ENCODE results near the gene PANK2.
"Not testable (repeated sequence)": the region's sequence is repeated elsewhere in the genome, so short reads cannot be mapped to it uniquely, and the experiment has no call there.

The PANK2 gene

DNA sequence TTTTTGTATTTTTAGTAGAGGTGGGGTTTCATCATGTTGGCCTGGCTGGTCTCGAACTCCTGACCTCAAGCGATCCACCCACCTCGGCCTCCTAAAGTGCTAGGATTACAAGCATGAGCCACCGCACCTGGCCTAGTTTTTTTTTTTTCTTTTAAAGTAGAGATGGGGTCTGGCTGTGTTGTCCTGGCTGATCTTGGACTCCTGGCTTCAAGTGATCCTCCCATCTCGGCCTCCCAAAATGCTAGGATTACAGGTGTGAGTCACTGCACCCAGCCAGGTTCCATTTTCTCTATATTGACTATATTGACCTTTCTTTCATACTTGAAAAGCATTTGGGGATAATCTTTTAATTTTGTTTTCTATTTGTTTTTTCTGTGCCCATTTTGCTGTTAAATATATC, 13.3 kb downstream of the PANK2 start:
- H3K27ac ChIP-seq: no peak overlapping the region; the same call in 1 of the 2 replicates
- TF ChIP-seq, protein P1, sequence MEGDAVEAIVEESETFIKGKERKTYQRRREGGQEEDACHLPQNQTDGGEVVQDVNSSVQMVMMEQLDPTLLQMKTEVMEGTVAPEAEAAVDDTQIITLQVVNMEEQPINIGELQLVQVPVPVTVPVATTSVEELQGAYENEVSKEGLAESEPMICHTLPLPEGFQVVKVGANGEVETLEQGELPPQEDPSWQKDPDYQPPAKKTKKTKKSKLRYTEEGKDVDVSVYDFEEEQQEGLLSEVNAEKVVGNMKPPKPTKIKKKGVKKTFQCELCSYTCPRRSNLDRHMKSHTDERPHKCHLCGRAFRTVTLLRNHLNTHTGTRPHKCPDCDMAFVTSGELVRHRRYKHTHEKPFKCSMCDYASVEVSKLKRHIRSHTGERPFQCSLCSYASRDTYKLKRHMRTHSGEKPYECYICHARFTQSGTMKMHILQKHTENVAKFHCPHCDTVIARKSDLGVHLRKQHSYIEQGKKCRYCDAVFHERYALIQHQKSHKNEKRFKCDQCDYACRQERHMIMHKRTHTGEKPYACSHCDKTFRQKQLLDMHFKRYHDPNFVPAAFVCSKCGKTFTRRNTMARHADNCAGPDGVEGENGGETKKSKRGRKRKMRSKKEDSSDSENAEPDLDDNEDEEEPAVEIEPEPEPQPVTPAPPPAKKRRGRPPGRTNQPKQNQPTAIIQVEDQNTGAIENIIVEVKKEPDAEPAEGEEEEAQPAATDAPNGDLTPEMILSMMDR (conservative IDR thresholded peaks at IDR 0.05): no peak
- TF ChIP-seq ZFX (IDR thresholded peaks at IDR 0.05): no peak

DNA sequence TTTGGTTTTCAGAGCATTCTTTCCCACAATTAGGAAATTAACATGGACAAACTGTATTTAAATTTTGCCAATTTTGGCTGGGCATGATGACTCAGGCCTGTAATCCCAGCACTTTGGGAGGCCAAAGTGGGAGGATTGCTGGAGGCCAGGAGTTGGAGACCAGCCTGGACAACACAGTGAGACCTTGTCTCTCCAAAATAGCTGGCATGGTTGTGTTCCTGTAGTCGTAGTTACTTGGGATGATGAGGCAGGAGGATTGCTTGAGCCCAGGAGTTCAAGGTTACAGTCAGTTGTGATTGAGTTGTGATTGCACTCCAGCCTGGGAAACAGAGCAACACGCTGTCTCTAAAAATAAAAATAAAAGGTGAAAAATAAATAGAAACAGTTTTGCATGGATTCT, 15.0 kb downstream of the PANK2 start:
- TF ChIP-seq, protein P1 (conservative IDR thresholded peaks at IDR 0.05): no peak
- no peak for TF ChIP-seq ZFX (IDR thresholded peaks at IDR 0.05)
- no peak overlapping the region for H3K27ac ChIP-seq

DNA sequence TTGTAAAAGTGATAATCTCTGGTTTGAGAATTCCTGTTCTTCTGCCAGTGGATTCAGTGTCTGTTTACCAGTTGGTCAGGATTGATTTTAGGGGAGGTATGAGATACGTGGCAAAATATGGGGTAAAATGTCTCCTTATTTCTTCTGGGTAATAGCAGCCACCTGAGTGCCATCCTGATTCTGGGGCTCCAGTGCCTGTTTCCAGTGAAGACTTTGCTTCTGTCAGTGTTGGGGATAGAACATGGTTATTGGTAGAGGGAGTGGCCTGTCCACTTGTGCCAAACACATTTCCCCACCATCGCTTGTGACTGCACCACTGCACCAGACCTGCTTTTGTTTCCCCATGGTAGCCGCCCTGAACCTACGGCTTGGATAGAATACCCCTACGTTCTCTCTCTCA, 15.7 kb downstream of the PANK2 start:
- H3K27ac ChIP-seq: no peak overlapping the region

DNA sequence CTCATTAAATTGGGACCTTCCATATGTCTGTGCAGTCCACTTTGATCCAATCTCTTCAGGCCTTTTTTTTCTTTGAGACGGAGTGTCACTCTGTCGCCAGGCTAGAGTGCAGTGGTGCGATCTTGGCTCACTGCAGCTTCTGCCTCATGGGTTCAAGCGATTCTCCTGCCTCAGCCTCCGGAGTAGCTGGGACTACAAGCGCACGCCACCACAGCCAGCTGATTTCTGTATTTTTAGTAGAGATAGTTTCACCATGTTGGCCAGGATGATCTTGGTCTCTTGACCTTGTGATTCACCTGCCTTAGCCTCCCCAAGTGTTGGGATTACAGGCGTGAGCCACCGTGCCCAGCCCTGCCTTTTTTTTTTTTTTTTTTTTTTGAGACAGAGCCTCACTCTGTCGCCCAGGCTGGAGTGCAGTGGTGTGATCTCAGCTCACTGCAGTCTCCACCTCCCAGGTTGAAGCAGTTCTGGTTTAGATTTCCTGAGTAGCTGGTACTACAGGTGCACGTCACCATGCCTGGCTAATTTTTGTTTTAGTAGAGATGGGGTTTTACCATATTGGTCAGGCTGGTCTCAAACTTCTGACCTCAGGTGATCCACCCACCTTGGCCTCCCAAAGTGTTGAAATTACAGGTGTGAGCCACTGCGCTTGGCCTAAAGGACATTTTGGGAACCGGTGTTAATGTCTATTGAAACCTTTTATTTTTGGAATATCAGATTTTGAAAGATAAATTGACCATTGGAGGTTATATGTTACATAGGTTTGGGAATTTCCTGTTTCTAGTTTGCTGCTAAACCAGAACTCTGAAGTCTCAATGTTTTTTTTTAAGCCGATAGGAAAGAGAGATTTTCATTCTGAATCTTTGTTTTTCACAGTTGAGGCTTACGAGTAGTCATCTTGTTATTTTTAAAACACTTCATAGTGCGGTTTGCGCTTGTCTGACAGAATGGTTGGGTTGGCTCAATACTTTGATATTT, 17.8 kb downstream of the PANK2 start:
- H3K27ac ChIP-seq: not testable (repeated sequence)

More for the DNA sequence above, 15.7 kb downstream of the PANK2 start:
- TF ChIP-seq, protein P1 (conservative IDR thresholded peaks at IDR 0.05): no peak

DNA sequence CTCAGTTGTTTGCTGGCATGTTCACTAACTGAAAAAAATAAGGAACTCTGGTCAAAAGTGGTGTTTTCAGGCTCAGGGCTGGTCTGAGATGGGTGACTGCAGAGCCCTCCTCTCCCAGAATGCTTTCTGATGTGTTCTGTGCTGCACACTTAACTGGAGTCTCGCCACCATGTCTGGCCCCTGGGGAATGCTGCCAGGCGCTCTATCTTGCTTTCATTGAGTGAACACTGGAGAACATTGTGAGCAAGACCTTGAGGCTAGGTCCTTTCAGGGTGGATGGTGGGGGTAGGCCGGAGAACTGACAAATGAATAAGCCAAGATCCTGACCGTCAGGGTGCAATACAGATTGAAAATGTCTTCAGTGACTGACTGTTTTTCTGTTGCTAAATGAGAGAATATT, 19.5 kb downstream of the PANK2 start:
- TF ChIP-seq ZFX (IDR thresholded peaks at IDR 0.05): no peak
- TF ChIP-seq, protein P1 (conservative IDR thresholded peaks at IDR 0.05): no peak
- no peak overlapping the region for H3K27ac ChIP-seq

DNA sequence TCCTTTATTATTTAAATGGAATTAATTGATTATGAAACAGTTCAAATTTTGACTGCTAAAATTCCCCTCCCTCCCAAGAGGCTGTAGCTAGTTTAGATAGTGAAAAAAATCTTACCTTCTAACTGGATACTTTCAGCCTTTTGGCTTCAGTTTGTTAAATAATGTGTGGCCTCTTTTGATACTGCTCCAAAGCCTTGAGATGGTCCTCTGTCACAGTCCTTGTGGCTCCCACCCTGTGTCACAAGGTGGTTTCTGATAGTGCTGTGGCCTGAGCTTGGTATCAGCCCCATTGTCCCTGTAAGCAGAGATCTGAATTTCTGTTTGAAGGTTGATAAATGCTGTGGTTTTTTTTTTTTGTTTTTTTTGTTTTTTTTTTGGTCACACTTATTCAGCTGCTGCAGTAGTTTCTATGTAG, 20.8 kb downstream of the PANK2 start:
- no peak overlapping the region for H3K27ac ChIP-seq
- no peak for TF ChIP-seq ZFX (IDR thresholded peaks at IDR 0.05)
- TF ChIP-seq, protein P1 (conservative IDR thresholded peaks at IDR 0.05): no peak

DNA sequence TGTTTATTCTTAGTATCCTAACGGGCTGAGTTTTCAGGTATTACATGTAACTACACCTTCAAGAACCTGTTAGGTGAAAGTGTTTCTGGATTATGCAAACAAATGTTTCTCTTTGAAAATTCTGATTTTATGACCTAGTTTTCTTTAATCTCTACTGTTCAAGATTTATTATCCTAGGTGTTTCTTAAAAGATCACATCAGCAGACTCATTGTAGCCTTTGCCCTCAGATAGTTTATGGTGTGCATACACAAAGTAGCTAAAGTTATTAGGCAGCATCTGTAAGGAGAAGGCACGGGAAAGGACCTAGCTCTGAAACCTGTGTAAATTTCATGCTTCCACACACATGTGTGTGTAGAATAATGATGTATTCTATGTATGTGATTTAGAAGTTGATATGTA, 21.7 kb downstream of the PANK2 start:
- H3K27ac ChIP-seq: no peak overlapping the region
- no peak for TF ChIP-seq ZFX (IDR thresholded peaks at IDR 0.05)
- TF ChIP-seq, protein P1 (conservative IDR thresholded peaks at IDR 0.05): no peak

DNA sequence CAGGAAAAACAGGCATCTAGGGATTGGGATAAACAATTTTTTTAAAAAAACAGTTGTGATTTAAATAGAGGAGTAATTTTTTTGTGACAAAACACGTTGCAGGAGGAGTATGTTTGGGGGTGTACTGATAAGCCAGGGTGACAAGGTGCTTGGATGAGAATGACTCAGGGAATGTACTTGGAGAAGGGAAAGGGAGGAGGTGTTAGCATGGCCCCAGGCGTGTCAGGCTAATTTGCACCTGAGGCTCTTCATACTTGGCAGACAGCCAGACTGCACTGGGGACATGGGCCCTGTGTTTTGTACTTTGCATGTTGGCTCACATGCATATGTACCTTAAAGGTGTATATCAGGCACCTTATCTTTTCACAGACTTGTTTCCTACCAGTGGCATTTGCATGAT, 22.8 kb downstream of the PANK2 start:
- H3K27ac ChIP-seq: no peak overlapping the region
- TF ChIP-seq ZFX (IDR thresholded peaks at IDR 0.05): no peak
- TF ChIP-seq, protein P1 (conservative IDR thresholded peaks at IDR 0.05): no peak
